OCI-LY7 (cell line): ENCODE data around the gene FLAD1.

Experiments
- CTCF ChIP-seq: fragments of 200-600 bp; sonication (generic); conservative IDR thresholded peaks from 2 replicates; pipeline ENCODE4 v1.5.1; 2014; ENCODE audit warnings: mild to moderate bottlenecking, antibody characterized with exemption, low read length, moderate library complexity, mixed read lengths
- EZH2phosphoT487 ChIP-seq: fragments of 200-600 bp; sonication (generic); IDR thresholded peaks from 2 replicates; pipeline ENCODE4 v1.6.1; 2018; ENCODE audit warnings: low read depth, borderline replicate concordance, mild to moderate bottlenecking, mixed run types, antibody characterized with exemption, low read length, moderate library complexity, mixed read lengths

GRCh38 chr1:155001425-155001674 is 18.2 kb downstream of the FLAD1 start:
- no peak for TF ChIP-seq CTCF
- no peak for TF ChIP-seq EZH2phosphoT487
